HG03280 (cell line): ENCODE measurements around the gene ZNF644.

ENCODE experiments used
- ATAC-seq: cut with Tn5 transposase; IDR thresholded peaks from one replicate; pipeline ENCODE4 v1.9.1; 2021; ENCODE audit warnings: mild to moderate bottlenecking, moderate library complexity; ENCODE audit not compliant: unreplicated experiment

The ZNF644 gene

GRCh38 chr1:90989302-90989701 is 32.5 kb downstream of the ZNF644 start:
- ATAC-seq = no peak

DNA sequence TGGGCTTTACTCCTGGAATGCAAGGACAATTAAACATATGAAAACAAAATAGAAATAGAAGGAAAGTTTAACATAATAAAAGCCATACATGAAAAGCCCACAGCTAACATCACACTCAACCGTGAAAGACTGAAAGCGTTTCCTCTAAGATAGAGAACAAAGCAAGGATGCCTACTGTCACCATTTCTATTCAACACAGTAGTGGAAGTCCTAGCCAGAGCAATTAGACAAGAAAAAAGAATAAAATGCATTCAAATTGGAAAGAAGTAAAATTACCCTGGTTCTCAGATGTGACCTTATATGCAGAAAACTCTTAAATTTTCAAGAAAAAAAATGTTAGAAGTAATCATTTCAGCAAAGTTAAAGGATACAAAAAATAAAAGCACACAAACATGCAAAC is 34.0 kb downstream of the ZNF644 start:
- ATAC-seq = no peak

DNA sequence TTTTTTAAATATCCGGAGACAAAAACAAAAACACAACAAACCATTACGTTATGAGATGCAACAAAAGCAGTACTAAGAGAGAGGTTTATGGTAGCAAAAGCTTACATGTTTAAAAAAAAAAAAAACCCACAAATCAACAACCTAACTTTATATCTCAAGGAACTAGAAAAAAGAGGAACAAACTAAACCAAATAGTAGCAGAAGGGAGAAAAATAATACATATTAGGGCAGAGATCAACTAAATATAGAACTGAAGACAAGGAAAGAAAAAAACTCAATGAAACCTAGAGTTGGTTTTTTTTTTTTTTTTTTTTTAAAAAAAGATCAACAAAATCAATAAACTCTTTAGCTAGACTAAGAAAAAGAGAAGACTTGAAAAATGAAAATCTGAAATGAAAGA is 34.9 kb downstream of the ZNF644 start:
- no peak for ATAC-seq

GRCh38 chr1:90977522-90977921 is 44.3 kb downstream of the ZNF644 start:
- no peak for ATAC-seq

DNA sequence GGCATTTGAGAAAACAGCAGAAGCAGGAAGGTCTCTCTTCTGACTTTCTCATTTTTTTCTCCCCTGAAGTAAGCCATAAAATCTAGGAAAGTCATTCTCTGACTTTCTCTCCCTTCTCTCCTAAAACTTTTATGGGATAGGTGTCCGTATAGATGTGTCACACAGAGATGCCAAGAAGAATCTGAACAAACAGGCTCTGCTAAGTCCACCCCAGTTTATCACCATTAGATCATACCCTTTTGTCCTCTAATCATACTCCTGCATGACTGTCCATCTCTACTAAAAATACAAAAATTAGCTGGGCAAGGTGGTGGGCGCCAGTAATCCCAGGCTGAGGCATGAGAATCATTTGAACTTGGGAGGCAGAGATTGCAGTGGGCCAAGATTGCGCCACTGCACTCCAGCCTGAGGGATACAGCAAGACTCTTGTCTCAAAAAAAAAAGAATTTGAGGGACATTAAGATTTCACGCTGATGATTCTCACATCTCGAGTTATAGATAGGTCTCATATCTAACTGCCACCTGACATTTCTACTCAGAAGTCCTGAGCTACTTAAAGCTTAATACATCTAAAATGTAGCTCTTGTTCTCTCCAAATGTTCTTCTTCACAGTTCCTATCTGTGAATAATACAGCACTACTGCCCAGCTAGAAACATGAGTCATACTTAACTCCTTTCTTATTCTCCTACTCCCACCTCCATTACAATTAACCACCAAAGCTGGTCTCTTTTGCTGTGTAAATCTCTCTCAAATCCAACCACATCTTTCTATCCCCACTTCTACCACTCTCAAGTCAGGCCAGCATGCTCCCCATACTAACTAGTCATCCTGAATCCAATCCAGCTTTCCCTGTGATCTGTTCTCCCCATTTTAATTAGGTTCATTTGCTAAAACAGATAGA is 47.7 kb downstream of the ZNF644 start:
- no peak for ATAC-seq

DNA sequence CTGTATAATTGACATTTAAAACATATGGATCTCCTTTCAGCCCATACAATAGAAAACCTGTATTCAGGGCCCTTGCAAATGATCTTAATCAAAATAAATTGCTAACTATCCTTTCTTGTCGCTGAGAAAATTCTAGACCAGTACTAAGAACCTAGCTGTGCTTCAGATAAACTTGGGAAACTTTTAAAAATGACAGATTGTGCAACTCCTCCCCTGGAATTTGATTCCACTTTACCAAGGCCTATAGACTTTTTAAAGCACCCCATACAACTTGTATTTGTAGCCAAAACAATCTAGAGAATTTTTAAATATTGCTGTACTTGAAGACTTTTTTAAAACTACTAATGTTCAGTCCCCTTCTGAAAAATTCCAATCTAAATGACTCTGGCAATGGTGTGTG is 51.6 kb downstream of the ZNF644 start:
- no peak for ATAC-seq

DNA sequence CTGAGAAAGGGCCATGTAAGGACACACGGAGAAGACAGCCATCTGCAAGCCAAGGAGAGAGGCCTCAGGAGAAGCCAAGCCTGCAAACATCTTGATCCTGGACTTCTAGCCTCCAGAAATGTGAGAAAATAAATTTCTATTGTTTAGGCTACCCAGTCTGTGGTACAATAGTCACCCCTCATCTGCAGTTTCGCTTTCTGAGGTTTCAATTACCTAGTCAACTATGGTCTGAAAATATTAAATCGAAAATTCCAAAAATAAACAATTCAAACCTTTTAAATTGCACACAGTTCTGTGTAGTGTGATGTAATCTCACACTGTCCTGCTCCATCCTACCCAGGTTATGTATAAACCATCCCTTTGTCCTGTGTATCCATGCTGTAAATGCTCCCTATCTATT is 52.6 kb downstream of the ZNF644 start:
- ATAC-seq = peak; percentile 53

DNA sequence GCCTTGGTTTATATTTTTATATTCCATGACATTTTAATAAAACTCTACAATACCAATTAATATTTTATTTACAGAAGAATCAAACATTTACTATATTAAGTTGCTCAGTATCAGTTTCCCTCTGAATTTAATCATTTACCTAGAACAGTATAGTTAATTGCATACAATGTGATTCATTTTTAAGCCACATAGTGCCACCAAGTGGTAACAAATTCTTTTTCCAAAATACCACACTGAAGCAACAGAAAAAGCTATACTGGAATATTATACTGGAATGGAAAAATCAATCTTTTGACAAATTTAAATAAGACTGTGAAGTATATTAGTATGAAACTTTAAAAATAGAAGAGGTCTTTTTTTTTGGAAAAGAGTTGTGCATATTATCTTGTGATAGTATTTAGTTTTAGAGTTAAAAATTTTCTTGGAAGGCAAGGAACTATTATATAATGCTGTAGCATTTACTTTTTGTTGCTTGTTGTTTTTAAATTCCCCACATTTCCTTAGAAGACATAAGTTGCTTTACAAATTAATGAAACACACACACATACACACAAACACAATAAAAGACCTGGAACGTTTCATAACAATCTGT is 57.3 kb downstream of the ZNF644 start:
- no peak for ATAC-seq

DNA sequence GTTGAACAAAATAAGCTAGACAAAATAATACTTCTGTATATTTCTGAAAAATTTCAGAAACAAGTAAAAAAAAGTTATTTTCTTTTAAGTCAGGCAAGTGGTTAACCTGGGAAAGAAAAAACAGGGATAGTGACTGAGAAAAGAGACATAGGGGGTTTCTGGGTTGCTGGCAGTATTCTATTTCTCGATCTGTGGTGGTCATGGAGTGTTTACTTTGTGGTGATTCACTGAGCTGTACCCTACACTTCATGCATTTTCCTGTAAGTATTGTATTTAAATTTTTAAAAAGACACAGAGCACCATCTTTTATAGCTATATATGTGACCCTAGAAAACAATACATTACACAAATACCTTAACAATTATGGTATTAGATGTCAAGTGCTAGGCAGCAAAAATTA is 58.2 kb downstream of the ZNF644 start:
- ATAC-seq = no peak

DNA sequence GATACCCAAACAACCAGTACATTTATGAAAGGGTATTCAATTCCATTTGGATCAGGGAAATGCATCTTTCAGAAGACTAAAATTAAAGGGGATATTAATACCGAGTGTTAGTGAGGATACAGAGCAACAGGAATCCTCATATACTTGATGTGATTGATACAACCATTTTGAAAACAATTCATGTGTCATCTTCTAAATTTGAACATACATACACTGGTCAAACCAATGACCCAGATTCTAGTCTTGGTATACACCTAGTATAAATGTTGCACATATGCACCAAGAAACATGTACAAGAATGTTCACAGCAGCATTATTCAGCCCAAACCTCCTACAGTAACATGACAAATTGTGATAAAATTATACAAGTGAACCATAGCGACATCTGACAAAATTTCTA is 58.6 kb downstream of the ZNF644 start:
- ATAC-seq = no peak

DNA sequence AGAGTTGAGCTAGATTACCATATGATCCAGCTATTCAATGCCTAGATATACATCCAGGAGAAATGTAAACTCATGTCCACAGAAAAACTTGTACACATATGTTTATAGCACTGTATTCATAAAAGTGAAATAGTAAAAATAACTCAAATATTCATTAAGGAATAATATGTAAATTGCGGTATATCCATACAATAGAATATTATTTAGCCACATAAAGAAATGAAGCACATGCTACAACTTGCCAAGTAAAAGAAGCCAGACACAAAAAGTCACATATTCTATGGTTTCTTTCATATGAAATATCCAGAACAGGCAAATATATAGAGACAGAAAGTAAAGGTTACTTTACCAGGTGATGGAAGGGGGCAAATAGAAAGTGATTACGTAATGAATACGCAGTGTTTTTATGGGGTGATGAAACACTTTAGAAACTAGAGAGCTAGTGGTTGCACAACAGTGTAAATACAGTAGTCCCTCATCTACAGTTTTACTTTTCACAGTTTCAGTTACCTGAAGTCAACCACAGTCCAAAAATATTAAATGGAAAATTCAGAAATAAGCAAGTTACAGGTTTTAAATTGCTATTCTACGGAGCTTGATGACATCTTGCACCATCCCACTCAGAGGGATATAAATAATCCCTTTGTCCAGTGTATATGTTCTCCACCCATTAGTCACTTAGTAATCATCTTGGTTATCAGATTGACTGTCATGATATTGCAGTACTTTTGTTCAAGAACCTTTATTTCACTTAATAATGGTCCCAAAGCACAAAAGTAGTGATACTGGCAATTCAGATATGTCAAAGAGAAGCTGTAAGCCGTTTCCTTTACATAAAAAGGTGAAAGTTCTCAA is 62.3 kb downstream of the ZNF644 start:
- ATAC-seq = no peak

- ATAC-seq = no peak
Observed at GRCh38 chr1:90957497-90957896, 64.3 kb downstream of the ZNF644 start.

- no peak for ATAC-seq
Observed at GRCh38 chr1:90955769-90956168, 66.1 kb downstream of the ZNF644 start.

DNA sequence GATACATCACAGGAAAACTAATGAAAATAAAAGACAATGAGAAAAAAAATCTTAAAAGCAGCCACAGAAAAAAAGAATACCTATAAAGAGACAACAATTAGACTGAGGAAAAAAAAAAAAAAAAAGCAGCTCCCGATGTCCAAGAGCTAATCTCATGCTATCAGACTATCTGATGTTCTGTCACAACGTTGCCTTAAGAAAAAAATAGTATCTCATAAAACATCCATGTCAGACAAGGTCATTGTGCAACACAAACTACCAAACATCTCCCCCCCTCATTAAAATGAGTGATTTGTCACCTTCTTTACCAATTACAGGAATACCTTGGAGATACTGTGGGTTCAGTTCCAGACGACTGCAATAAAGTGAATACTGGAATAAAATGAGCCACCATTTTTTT is 68.9 kb downstream of the ZNF644 start:
- no peak for ATAC-seq

GRCh38 chr1:90951009-90951408 is 70.8 kb downstream of the ZNF644 start:
- ATAC-seq = no peak

DNA sequence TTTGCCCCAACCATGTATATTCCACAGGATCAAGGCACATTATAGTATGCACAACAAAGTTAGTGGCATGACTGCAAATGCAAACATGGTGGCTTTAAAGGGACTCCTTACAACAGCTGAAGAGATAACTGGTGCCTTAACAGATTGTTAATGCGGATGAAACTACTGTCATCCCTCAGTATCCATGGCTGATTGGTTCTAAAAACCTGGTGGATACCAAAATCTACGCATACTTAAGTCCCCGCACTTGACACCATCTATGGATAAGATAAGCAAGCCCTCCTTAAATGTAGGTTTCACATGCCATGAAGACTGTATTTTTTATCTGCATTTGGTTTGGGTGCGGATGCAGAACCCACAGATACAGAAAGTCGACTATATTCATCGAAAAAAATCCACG is 73.5 kb downstream of the ZNF644 start:
- no peak for ATAC-seq

DNA sequence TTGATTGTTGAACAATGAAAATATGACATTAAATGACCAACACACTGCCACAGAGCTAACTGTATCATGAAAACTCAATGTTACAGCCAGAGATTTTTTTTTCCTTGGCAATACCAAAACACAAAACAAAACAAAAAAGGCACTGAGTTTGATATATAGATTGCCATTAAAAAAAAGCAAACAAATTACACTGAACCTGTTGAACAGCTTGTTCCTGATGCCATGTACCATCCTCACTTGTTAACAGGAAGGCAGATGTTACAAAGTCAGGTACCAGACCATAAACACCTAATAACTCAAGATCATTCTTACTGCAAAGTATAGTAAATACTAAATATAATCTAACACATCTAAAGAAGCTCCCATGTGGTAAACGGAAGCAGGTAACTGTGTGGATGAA is 75.2 kb downstream of the ZNF644 start:
- ATAC-seq = no peak

DNA sequence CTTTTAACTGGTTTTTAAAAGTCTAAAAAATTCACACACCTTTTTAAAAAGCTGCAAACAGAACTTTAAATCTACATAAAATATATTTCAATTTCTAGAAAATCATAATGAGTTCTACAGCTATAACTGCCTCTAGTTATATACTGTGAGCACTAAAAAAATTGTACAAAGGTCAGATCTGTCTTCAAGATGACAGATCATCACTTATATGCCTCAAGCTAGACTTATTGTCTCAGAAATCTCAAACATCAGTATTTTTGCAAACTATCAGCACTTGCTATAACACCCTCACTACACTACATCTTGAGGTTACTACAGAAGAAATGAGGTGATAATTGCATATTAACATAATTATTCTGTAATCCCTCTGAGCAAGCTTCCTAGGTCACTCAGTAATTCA is 76.5 kb downstream of the ZNF644 start:
- ATAC-seq = no peak

DNA sequence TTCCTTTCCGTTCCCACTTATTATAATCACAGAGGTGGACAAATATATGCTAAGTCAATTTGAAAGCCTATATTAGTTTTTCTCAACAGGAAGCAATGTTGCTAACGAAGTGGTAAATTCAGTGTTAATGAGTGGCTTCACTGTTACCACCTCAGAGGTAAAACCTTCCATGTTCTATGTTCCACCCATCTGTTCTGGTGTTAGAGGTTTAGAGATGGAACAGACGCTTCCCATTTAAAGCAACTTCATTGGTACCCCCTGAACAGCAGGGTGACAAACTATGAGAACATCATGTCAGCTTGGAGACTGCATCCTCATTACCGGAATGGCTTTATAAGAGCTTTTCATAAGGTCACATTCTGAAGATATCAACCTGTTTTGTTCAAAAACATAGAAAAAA is 77.9 kb downstream of the ZNF644 start:
- no peak for ATAC-seq

- no peak for ATAC-seq
Observed at GRCh38 chr1:90940746-90941145, 81.1 kb downstream of the ZNF644 start.

GRCh38 chr1:90936731-90937130 is 85.1 kb downstream of the ZNF644 start:
- ATAC-seq = no peak

GRCh38 chr1:90936061-90936460 is 85.8 kb downstream of the ZNF644 start:
- no peak for ATAC-seq
